Measurements from ENCODE around the gene ZBTB7C.

Gene ZBTB7C

GRCh38 chr18:48238206-48238605, 171.0 kb downstream of the ZBTB7C start:
- no peak for DNase-seq (ENCODE audit: low read depth)
- no peak overlapping the region for H3K4me3 ChIP-seq (ENCODE audit: low read depth, low read length)
- TF ChIP-seq CTCF (IDR thresholded peaks at IDR 0.05; ENCODE audit: control insufficient read depth, extremely low read depth, insufficient read depth) = no peak

GRCh38 chr18:48236822-48237221, 172.4 kb downstream of the ZBTB7C start:
- H3K4me3 ChIP-seq (ENCODE audit: low read depth, low read length) = no peak overlapping the region
- no peak for DNase-seq (ENCODE audit: low read depth)
- TF ChIP-seq CTCF (IDR thresholded peaks at IDR 0.05; ENCODE audit: control insufficient read depth, extremely low read depth, insufficient read depth) = no peak

- TF ChIP-seq CTCF (IDR thresholded peaks at IDR 0.05; ENCODE audit: control insufficient read depth, extremely low read depth, insufficient read depth) = peak; percentile 75
- H3K4me3 ChIP-seq (ENCODE audit: low read depth, low read length) = no peak overlapping the region
- DNase-seq (ENCODE audit: low read depth) = no peak
These were observed 178.6 kb downstream of the ZBTB7C start for GRCh38 chr18:48230467-48231113.

GRCh38 chr18:48229552-48229981, 179.6 kb downstream of the ZBTB7C start:
- H3K4me3 ChIP-seq (ENCODE audit: low read depth, low read length) = no peak overlapping the region
- no peak for DNase-seq (ENCODE audit: low read depth)
- TF ChIP-seq CTCF (IDR thresholded peaks at IDR 0.05; ENCODE audit: control insufficient read depth, extremely low read depth, insufficient read depth) = no peak

- no peak for DNase-seq (ENCODE audit: low read depth)
- TF ChIP-seq CTCF (IDR thresholded peaks at IDR 0.05; ENCODE audit: control insufficient read depth, extremely low read depth, insufficient read depth) = no peak
- no peak overlapping the region for H3K4me3 ChIP-seq (ENCODE audit: low read depth, low read length)
These were observed 180.3 kb downstream of the ZBTB7C start for GRCh38 chr18:48228841-48229240.

GRCh38 chr18:48228301-48228715, 180.9 kb downstream of the ZBTB7C start:
- no peak for DNase-seq (ENCODE audit: low read depth)
- TF ChIP-seq CTCF (IDR thresholded peaks at IDR 0.05; ENCODE audit: control insufficient read depth, extremely low read depth, insufficient read depth) = no peak
- H3K4me3 ChIP-seq (ENCODE audit: low read depth, low read length) = no peak overlapping the region

- no peak for DNase-seq (ENCODE audit: low read depth)
- TF ChIP-seq CTCF (IDR thresholded peaks at IDR 0.05; ENCODE audit: control insufficient read depth, extremely low read depth, insufficient read depth) = no peak
These were observed 182.0 kb downstream of the ZBTB7C start for GRCh38 chr18:48227206-48227605.

More at GRCh38 chr18:48227206-48227605, 182.0 kb downstream of the ZBTB7C start:
- no peak overlapping the region for H3K4me3 ChIP-seq (ENCODE audit: low read depth, low read length)

Data from LNCaP clone FGC (cell line).